ENCODE measurements around the gene IL23R.

The IL23R gene

GRCh38 chr1:67299296-67299695 is 133.0 kb downstream of the IL23R start:
- no peak overlapping the region for H2AK5ac ChIP-seq (ENCODE audit: low read length, severe bottlenecking)
- no peak overlapping the region for H3K23ac ChIP-seq (ENCODE audit: low read length in 2 of 2)
- no peak overlapping the region for H2BK12ac ChIP-seq (ENCODE audit: low read length in 2 of 2)
- H3K4me3 ChIP-seq (ENCODE audit: insufficient read depth in 1 of 2, low read depth in 1 of 2, low read length in 2 of 2), result no peak overlapping the region
- no peak overlapping the region for H4K8ac ChIP-seq (ENCODE audit: low read length)
- no peak overlapping the region for H2BK15ac ChIP-seq (ENCODE audit: low read depth, poor library complexity, severe bottlenecking)
- DNase-seq, result no peak
- no peak overlapping the region for H3K27ac ChIP-seq (ENCODE audit: low read length, poor library complexity, severe bottlenecking)
- H3K18ac ChIP-seq (ENCODE audit: low read depth in 1 of 2, low read length in 2 of 2), result no peak overlapping the region
- H4K91ac ChIP-seq (ENCODE audit: low read length), result no peak overlapping the region
- H3K4ac ChIP-seq (ENCODE audit: low read depth in 1 of 2, low read length in 2 of 2), result no peak overlapping the region
- no peak overlapping the region for H2BK120ac ChIP-seq (ENCODE audit: low read depth, low read length)
- no peak overlapping the region for H3K14ac ChIP-seq (ENCODE audit: low read length in 2 of 2)
- H3K27me3 ChIP-seq (ENCODE audit: control insufficient read depth in 1 of 2, insufficient read depth in 1 of 2, low read length in 2 of 2), result peaks cover 0 to 12% of the 10 kb centered on the region in 2 experiments
- H3K9ac ChIP-seq (ENCODE audit: low read length), result no peak overlapping the region
- no peak overlapping the region for H2AFZ ChIP-seq (ENCODE audit: low read depth, low read length)
- no peaks in the 10 kb centered on the region for H3K36me3 ChIP-seq (ENCODE audit: control insufficient read depth in 1 of 2, insufficient read depth in 2 of 2, low read depth in 1 of 2, low read length in 2 of 2)
- 98% methylated on average over 7 of the region's 7 CpGs for WGBS
- no peak overlapping the region for H2BK5ac ChIP-seq (ENCODE audit: low read depth, low read length, poor library complexity, severe bottlenecking)
- no peak overlapping the region for H3K4me2 ChIP-seq (ENCODE audit: low read length, poor library complexity, severe bottlenecking)
- no peaks in the 10 kb centered on the region for H3K4me1 ChIP-seq (ENCODE audit: control insufficient read depth, insufficient read depth, low read depth, low read length)
- H3K79me1 ChIP-seq (replicated peaks; ENCODE audit: low read length, poor library complexity, severe bottlenecking), result no peaks in the 10 kb centered on the region
- H3K9me3 ChIP-seq (ENCODE audit: control insufficient read depth, low read length), result no peaks in the 10 kb centered on the region

- Histone ChIP-seq H3K9ac (ENCODE audit: low read length) (no peak overlapping the region), H4K91ac (ENCODE audit: low read length) (no peak overlapping the region), H3K18ac (ENCODE audit: low read depth in 1 of 2, low read length in 2 of 2) (no peak overlapping the region), H2BK5ac (ENCODE audit: low read depth, low read length, poor library complexity, severe bottlenecking) (no peak overlapping the region), H3K4me2 (ENCODE audit: low read length, poor library complexity, severe bottlenecking) (no peak overlapping the region), H2AK5ac (ENCODE audit: low read length, severe bottlenecking) (no peak overlapping the region), H3K4ac (ENCODE audit: low read depth in 1 of 2, low read length in 2 of 2) (no peak overlapping the region), H4K8ac (ENCODE audit: low read length) (no peak overlapping the region), H3K14ac (ENCODE audit: low read length in 2 of 2) (no peak overlapping the region), H2AFZ (ENCODE audit: low read depth, low read length) (no peak overlapping the region), H2BK12ac (ENCODE audit: low read length in 2 of 2) (no peak overlapping the region), H3K4me1 (ENCODE audit: control insufficient read depth, insufficient read depth, low read depth, low read length) (no peaks in the 10 kb centered on the region), H3K4me3 (ENCODE audit: insufficient read depth in 1 of 2, low read depth in 1 of 2, low read length in 2 of 2) (no peak overlapping the region), H2BK120ac (ENCODE audit: low read depth, low read length) (no peak overlapping the region), H3K36me3 (ENCODE audit: control insufficient read depth in 1 of 2, insufficient read depth in 2 of 2, low read depth in 1 of 2, low read length in 2 of 2) (no peaks in the 10 kb centered on the region), H3K27ac (ENCODE audit: low read length, poor library complexity, severe bottlenecking) (no peak overlapping the region), H3K27me3 (ENCODE audit: control insufficient read depth in 1 of 2, insufficient read depth in 1 of 2, low read length in 2 of 2) (peaks cover 0 to 7% of the 10 kb centered on the region in 2 experiments), H3K79me1 (replicated peaks; ENCODE audit: low read length, poor library complexity, severe bottlenecking) (no peaks in the 10 kb centered on the region), H3K9me3 (ENCODE audit: control insufficient read depth, low read length) (no peaks in the 10 kb centered on the region), H3K23ac (ENCODE audit: low read length in 2 of 2) (no peak overlapping the region), H2BK15ac (ENCODE audit: low read depth, poor library complexity, severe bottlenecking) (no peak overlapping the region)
- no peak for DNase-seq
- WGBS, result 80% methylated on average over 1 of the region's 2 CpGs
Observed at GRCh38 chr1:67300561-67300960, 134.3 kb downstream of the IL23R start.

GRCh38 chr1:67304023-67304422 is 137.8 kb downstream of the IL23R start:
- Histone ChIP-seq H2AK5ac (ENCODE audit: low read length, severe bottlenecking) (no peak overlapping the region), H3K36me3 (ENCODE audit: control insufficient read depth in 1 of 2, insufficient read depth in 2 of 2, low read depth in 1 of 2, low read length in 2 of 2) (no peaks in the 10 kb centered on the region), H3K79me1 (replicated peaks; ENCODE audit: low read length, poor library complexity, severe bottlenecking) (no peaks in the 10 kb centered on the region), H2BK15ac (ENCODE audit: low read depth, poor library complexity, severe bottlenecking) (no peak overlapping the region), H3K4me3 (ENCODE audit: insufficient read depth in 1 of 2, low read depth in 1 of 2, low read length in 2 of 2) (no peak overlapping the region), H2BK120ac (ENCODE audit: low read depth, low read length) (no peak overlapping the region), H2BK5ac (ENCODE audit: low read depth, low read length, poor library complexity, severe bottlenecking) (no peak overlapping the region), H3K4me1 (ENCODE audit: control insufficient read depth, insufficient read depth, low read depth, low read length) (peaks cover 11% of the 10 kb centered on the region), H2BK12ac (ENCODE audit: low read length in 2 of 2) (no peak overlapping the region), H4K91ac (ENCODE audit: low read length) (no peak overlapping the region), H3K18ac (ENCODE audit: low read depth in 1 of 2, low read length in 2 of 2) (no peak overlapping the region), H3K27ac (ENCODE audit: low read length, poor library complexity, severe bottlenecking) (no peak overlapping the region), H3K27me3 (ENCODE audit: control insufficient read depth in 1 of 2, insufficient read depth in 1 of 2, low read length in 2 of 2) (peaks cover 14 to 20% of the 10 kb centered on the region in 2 experiments), H3K4ac (ENCODE audit: low read depth in 1 of 2, low read length in 2 of 2) (no peak overlapping the region), H2AFZ (ENCODE audit: low read depth, low read length) (no peak overlapping the region), H3K4me2 (ENCODE audit: low read length, poor library complexity, severe bottlenecking) (no peak overlapping the region), H3K9ac (ENCODE audit: low read length) (no peak overlapping the region), H4K8ac (ENCODE audit: low read length) (no peak overlapping the region), H3K23ac (ENCODE audit: low read length in 2 of 2) (no peak overlapping the region), H3K14ac (ENCODE audit: low read length in 2 of 2) (no peak overlapping the region), H3K9me3 (ENCODE audit: control insufficient read depth, low read length) (no peaks in the 10 kb centered on the region)
- WGBS, result 20% methylated on average over 1 of the region's 3 CpGs
- DNase-seq, result no peak

- H4K8ac ChIP-seq (ENCODE audit: low read length), result no peak overlapping the region
- H3K14ac ChIP-seq (ENCODE audit: low read length in 2 of 2), result no peak overlapping the region
- peaks cover 11% of the 10 kb centered on the region for H3K4me1 ChIP-seq (ENCODE audit: control insufficient read depth, insufficient read depth, low read depth, low read length)
- no peaks in the 10 kb centered on the region for H3K79me1 ChIP-seq (replicated peaks; ENCODE audit: low read length, poor library complexity, severe bottlenecking)
- H2BK15ac ChIP-seq (ENCODE audit: low read depth, poor library complexity, severe bottlenecking), result no peak overlapping the region
- H3K27ac ChIP-seq (ENCODE audit: low read length, poor library complexity, severe bottlenecking), result no peak overlapping the region
- H3K9ac ChIP-seq (ENCODE audit: low read length), result no peak overlapping the region
- no peak overlapping the region for H3K18ac ChIP-seq (ENCODE audit: low read depth in 1 of 2, low read length in 2 of 2)
- no peaks in the 10 kb centered on the region for H3K36me3 ChIP-seq (ENCODE audit: control insufficient read depth in 1 of 2, insufficient read depth in 2 of 2, low read depth in 1 of 2, low read length in 2 of 2)
- 98% methylated on average over 5 of the region's 7 CpGs for WGBS
- no peak overlapping the region for H2BK120ac ChIP-seq (ENCODE audit: low read depth, low read length)
- H4K91ac ChIP-seq (ENCODE audit: low read length), result no peak overlapping the region
- H3K9me3 ChIP-seq (ENCODE audit: control insufficient read depth, low read length), result no peaks in the 10 kb centered on the region
- no peak overlapping the region for H2BK5ac ChIP-seq (ENCODE audit: low read depth, low read length, poor library complexity, severe bottlenecking)
- DNase-seq, result no peak
- H3K4me2 ChIP-seq (ENCODE audit: low read length, poor library complexity, severe bottlenecking), result no peak overlapping the region
- peaks cover 14 to 26% of the 10 kb centered on the region in 2 experiments for H3K27me3 ChIP-seq (ENCODE audit: control insufficient read depth in 1 of 2, insufficient read depth in 1 of 2, low read length in 2 of 2)
- H3K23ac ChIP-seq (ENCODE audit: low read length in 2 of 2), result no peak overlapping the region
- H2AFZ ChIP-seq (ENCODE audit: low read depth, low read length), result no peak overlapping the region
- no peak overlapping the region for H3K4ac ChIP-seq (ENCODE audit: low read depth in 1 of 2, low read length in 2 of 2)
- no peak overlapping the region for H3K4me3 ChIP-seq (ENCODE audit: insufficient read depth in 1 of 2, low read depth in 1 of 2, low read length in 2 of 2)
- H2BK12ac ChIP-seq (ENCODE audit: low read length in 2 of 2), result no peak overlapping the region
- no peak overlapping the region for H2AK5ac ChIP-seq (ENCODE audit: low read length, severe bottlenecking)
Observed at GRCh38 chr1:67306547-67306946, 140.3 kb downstream of the IL23R start.

Data from mesenchymal stem cell (in vitro differentiated cells and primary cell).